ENCODE results near the gene CCDC50.
A peak's percentile ranks its signal among the peaks of the same experiment; 100 is the strongest.

CCDC50 gene, protein sequence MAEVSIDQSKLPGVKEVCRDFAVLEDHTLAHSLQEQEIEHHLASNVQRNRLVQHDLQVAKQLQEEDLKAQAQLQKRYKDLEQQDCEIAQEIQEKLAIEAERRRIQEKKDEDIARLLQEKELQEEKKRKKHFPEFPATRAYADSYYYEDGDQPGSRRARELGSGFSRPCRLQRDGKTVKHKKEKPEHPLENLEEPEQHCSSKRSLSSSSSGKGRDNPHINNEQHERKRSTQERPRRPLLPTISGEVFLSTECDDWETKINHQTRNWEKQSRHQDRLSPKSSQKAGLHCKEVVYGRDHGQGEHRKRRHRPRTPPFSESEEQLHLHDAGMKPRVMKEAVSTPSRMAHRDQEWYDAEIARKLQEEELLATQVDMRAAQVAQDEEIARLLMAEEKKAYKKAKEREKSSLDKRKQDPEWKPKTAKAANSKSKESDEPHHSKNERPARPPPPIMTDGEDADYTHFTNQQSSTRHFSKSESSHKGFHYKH

GRCh38 chr3:191328962-191329653, at the start of gene CCDC50:
Gene CCDC50, plus strand, starts transcription at chr3:191329394. Its CDS starts 281 bp downstream, at chr3:191329675.
- peak; percentile 92 for DNase-seq

DNA sequence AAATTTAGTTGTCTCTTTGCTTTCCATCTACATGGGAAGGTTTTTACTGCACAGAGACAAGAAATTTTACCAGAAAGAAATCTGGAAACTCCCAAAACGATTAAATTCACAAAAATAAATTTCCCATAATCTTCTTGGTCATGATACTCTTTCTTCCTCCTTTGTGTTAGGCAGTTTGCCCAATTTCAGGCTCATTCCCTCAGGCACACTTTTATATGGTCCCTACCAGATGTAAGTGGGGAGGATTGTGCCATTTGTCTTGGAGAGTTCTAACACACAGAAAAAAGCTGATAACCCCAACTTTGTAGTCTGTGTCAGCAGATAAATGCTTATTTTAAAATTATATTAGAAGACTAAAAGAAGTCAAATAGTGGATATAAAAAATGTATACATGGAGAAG, 49.1 kb upstream of the CCDC50 start:
- no peak for DNase-seq

- no peak for DNase-seq
Observed at GRCh38 chr3:191280882-191281281, 48.3 kb upstream of the CCDC50 start.

- DNase-seq, result no peak
Observed at GRCh38 chr3:191282251-191283185, 46.7 kb upstream of the CCDC50 start.

DNA sequence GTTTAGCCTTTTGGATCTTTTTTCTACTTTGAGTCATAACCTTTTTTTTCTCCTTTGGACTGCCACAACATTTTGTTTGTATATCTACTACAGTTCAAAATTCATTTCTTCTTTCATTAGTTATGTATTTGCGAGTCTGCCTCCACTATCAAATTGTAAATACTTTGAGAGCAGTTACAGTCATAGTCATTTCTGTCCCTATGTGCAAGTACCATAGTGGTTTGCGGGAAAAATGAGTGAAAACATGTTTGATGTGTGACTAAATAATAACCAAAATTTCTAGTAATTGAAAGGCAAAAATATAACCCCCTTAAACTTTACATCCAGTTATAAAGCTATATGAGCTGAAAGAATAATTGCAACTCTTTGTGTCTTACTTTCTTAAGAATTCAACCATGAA, 45.8 kb upstream of the CCDC50 start:
- DNase-seq, result no peak

GRCh38 chr3:191290311-191291025, 38.7 kb upstream of the CCDC50 start:
- no peak for DNase-seq

GRCh38 chr3:191292243-191293015, 36.8 kb upstream of the CCDC50 start:
- no peak for DNase-seq

- DNase-seq, result no peak
Observed at GRCh38 chr3:191294291-191294690, 34.9 kb upstream of the CCDC50 start.

DNA sequence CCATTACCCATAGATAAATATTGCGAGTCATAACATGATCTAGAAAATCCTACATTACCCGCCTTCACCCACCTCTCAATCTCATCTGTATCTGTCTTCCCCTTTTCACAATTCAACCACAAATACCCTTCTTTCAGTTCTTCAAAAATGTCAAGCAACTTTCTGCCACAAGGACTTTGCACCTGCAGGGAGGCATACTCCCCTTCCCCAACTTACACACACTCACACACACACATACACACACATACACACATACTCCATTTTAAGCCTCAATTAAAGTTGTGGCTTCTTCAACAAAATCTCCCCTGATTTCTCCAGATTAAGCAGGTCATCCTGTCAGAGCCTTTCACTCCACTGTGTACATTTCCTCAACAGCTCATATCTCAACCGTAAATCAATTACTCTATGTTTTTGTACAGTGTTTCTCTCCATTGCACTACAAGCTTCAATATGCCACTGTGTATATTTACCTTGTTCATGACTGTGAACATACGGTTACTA, 33.1 kb upstream of the CCDC50 start:
- DNase-seq, result no peak

DNA sequence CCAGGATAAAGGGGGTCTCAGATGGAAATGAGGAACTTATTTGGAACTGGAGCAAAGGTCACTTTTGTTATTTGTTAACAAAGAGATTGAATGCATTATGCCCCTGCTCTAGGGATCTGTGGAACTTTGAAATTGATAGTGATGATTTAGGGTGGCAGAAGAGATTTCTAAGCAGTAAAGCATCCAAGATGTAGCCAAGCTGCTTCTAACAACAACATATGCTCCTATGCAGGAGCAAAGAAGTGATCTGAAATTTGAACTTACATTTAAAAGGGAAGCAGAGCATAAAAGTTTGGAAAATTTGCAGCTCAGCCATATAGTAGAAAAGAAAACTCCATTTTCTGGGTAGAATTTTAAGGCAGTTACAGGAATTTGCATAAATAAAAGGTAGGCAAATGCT, 30.3 kb upstream of the CCDC50 start:
- DNase-seq, result no peak

- DNase-seq, result no peak
Observed at GRCh38 chr3:191300422-191300821, 28.8 kb upstream of the CCDC50 start.

DNA sequence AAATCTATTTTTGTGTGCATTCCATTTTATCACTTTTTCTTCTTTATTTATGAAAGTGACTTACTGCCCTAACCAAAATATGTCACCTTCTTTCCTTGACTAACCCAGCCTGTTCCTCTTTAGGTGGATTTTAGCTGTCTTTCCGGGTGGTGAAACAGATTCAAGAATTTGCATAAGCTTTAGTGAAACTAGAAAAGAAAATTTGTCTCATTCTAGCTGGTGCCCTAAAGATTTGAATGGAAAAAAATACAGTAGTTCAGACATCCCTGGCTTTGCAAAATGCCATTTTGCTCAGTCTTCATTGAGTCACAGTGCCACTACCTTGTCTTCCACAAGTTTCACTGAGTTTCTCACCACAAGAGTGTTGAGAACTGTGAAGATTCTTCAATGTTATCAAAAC, 28.2 kb upstream of the CCDC50 start:
- DNase-seq, result no peak

DNA sequence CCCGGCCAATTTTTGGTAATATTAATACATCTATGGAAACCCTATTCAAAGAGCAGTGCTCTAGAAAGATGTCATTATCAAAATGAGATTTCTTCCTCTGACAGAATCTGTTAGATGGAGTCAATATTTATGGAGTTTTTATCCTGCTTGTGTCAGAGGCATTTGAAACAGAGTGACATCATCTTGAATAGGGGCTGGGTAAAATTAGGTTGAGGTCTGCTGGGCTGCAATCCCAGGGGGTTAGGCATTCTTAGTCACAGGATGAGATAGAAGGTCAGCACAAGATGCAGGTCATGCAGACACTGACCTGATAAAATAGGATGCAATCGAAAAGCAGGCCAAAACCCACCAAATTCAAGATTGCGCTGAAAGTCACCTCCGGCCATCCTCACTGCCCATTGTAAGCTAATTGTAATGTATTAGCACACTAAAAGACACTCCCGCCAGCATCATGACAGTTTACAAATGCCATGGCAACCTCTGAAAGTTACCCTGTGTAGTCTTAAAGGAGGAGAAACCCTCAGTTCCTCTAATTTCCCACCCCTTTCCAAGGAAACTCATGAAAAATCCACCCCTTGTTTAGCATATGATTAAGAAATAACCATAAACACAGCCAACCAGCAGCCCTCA, 27.3 kb upstream of the CCDC50 start:
- no peak for DNase-seq

DNA sequence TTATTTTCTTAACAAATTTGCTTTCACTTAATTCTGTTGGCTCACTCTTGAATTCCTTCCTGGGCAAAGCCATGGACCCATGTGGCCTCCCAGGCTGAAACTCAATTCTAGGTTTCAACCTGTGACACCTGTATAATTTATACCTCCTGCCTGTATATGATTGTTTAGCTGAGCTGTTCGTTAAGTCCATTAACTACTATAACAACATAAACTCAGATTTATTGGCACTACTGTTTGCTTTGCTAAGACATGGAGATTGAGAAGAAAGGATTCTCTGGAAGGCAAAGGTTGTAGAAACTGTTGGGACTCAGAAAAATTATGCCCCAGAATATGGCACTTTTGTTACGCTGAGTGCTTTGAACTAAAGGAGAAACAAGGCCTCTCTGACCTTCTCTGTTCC, 26.7 kb upstream of the CCDC50 start:
- no peak for DNase-seq

DNA sequence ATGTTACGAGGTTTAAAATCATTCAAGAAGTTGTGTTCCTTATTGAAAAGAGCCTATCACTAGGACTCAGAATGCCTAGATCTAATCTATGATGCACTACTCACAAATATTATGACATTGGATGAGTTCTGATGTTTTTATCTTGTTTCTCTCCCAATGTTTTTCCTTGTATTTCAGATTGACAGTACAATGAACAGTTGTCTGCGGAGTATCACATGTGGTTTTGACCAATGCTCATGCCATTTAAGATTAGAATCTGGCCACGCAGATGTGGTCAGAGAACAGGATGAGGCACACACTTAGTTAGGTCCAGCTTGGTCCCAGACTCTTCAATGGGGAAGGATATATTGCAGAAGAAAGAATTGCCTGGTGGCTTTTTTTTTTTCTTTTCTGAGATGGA, 25.6 kb upstream of the CCDC50 start:
- DNase-seq, result no peak

GRCh38 chr3:191306428-191306827, 22.8 kb upstream of the CCDC50 start:
- DNase-seq, result no peak

DNA sequence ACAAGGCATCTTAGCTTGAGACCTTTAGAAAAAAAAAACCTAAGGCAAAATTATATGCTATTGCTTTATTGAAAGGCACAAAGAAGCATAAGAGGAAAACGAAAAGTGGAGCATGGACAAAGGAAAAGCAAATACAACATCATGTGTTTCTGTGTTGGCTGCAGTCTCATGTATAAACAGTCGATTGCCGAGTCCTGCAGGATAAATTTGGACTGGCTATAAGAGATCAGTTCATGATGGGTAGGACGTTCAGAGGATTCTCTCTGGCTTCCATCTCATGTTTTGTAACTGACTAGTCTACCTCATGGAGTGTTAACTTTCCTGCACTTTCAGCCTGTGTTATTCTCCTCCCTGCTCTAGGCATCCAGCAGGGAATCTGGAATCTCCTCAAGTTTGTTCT, 21.9 kb upstream of the CCDC50 start:
- no peak for DNase-seq

DNA sequence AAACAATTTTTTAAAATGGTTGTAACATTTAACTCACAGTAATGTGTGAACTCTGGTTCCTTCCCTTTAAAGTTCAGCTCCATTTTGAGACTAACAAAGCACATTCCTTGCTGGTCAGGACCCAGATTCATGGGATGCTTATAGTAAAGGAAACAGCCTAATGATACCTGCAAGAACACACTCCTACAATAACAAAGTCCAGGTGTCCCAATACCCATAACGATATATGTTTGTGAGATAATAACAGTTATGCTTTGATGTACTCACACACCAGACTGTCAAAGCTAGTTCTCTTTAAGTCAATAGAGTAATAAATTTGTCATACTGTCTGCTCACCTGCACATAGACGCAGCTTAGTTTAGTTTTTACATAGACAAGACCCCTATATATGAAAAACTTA, 15.9 kb upstream of the CCDC50 start:
- no peak for DNase-seq

GRCh38 chr3:191314109-191314728, 15.0 kb upstream of the CCDC50 start:
- no peak for DNase-seq

DNA sequence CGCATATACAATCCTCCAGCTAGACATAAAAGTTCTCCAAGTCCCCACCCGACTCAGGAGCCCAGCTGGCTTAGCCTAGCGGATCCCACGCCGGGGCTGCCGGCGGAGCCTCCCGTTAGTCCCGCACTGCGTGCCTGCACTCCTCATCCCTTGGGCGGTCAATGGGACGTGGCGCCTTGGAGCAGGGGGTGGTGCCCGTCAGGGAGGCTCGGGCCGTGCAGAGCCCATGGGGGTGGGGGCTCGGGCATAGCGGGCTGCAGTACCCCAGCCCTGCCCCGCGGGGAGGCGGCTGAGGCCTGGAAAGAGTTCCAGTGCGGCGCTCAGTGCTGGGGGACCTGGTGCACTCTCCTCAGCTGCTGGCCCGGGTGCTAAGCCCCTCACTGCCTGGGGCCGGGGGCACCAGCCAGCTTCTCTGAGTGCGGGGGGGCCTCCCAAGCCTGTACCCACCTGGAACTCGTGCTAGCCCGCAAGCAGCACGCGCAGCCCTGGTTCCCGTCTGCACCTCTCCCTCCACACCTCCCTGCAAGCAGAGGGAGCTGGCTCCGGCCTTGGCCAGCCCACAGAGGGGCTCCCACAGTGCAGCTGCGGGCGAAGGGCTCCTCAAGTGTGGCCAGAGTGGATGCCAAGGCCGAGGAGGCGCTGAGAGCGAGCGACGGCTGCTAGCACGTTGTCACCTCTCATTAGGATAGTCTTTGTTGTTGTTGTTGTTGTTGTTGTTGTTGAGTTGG, 12.2 kb upstream of the CCDC50 start:
- DNase-seq, result no peak
